Umbilical cord (tissue), 2 donors: ENCODE measurements around the gene DYNC1I1. TPM values are rescaled to one million over a fixed set of nuclear protein-coding genes. Genes with fewer than 3 reads are reported as not detected.

Experiments
- DNase-seq: peaks from one replicate; pipeline ENCODE4 v3.0.0-alpha.2; 2015; ENCODE audit warnings: low spot score
- total RNA-seq: library from RNA; depleted of rRNA; stranded (reverse); fragments of >200 nt; gene quantifications from one replicate; pipeline ENCODE4 v1.2.3, GENCODE V29; 2014; ENCODE audit warnings: low replicate concordance; ENCODE audit not compliant: insufficient read depth

The DYNC1I1 gene
- total RNA-seq, 1 donor from 2014 or later: 2.9 TPM

DNA sequence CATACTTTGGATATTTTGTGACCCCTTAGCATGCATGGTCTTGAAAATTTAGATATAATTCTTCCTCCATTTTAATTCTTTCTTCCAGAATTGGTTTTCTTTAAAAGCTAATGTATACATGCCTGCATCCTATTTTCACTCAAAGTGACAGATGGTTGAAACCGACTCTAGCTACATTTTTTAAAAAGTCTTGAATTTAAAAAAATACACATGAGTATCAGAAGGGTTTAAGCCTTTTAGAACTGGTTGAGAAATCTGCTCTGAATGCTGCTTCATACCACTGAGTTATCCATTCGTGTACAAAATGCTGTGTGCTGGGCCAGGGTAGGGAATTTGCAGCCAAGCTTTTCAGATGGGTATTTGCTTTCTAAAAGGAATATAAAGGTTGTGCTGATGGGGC lies 16.5 kb downstream of the DYNC1I1 start:
- no peak for DNase-seq

DNA sequence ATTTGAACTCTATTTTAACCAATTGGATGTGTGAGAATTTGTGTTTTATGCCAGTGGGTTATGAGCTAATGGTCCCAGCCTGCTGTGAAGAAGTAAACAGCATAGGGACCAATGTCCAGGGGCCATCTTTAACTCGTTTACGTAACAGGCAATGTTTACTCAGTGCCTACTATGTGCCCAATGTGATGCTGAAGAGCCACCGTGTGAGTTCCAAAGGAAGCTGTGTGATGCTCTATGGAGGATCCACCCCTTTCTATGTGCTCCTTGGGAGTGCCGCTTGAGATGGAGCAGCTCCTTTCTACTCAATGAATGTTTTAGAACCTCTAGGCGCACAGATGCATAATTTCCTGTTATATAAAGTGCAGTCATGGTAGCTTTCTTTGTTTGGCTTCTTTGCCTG lies 21.3 kb downstream of the DYNC1I1 start:
- DNase-seq: no peak

DNA sequence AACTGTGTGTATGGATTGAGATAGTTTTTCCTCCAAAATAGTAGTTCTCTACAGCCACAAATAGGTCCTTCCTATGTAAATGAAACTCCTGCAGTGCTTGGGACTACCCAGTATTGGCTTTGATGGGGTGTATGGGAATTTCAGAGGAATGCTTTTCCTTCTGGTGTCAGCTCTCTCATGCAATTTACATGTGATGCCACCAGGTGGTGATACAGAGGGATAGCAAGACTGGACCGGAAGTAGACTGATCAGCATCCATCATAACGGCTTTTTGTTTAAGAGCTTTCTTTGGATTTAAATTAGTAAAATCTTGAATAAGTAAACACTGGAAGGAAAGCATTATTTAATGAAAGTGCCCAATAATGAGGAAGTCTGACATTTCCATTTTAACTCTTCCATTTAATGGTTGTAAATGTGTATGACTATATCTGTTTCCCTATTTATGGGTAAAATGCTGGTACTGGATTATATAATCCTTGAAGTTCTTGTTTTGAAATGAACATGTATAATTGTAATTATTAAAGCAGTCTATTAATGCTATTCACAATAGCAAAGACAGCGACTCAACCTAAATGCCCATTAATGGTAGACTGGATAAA lies 22.7 kb downstream of the DYNC1I1 start:
- DNase-seq: no peak

DNA sequence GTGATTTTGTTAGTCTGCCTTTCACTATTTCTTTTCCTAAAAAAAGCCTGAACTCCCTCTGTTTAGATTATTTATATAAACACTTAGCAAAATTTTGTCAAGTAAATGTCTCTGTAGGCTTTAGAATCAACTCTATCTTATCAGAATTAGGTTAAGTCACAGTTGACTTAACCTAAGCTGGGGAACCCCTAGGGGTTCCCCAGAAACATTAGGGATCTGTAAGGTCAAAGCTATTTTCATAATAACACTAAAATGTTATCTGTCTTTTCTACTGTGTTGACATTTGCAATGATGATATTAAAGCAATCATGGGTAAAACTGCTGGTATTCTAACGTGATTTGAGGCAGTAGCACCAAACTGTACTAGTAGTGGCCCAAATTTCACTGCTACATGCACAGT lies 24.3 kb downstream of the DYNC1I1 start:
- no peak for DNase-seq

- peak; percentile 22 for DNase-seq
These were observed 26.1 kb downstream of the DYNC1I1 start for GRCh38 chr7:95798401-95798930.

DNA sequence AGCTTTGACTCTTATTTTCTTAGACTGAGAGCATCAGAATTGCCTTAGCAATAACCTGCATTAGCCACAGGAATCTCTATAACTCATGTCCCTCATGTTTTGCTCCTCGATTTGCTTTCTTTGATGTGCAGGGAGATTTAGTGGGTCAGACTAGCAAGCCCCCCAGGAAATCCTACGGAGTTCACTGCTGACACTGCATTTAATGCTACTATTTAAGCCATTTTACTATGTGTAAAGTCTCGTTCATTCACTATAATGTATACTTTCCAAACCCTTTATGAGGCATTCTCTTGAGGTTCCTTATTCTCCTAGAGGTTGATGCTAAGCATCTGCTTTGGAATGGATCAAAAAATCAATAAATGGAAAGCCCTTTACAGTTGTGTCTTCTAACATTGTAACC lies 28.4 kb downstream of the DYNC1I1 start:
- DNase-seq: no peak

DNA sequence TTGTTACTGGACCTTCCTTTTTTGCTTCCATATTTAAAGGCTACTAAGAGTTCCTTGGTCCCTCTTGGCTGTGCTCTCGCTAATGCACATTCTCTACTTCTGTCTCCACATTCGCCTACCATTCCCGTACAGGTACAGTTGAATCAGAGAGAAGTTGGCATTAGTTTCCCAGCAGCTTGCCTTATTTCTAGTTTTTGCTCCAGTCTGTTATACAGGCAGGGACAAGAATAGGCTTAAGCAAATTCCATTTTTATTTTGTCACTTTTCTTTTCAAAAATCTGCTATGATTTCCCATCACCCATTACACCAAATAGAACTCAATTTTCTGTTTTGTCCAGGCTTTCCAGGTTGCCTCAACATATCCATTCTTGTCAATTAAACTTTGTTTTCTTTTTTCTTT lies 29.9 kb downstream of the DYNC1I1 start:
- no peak for DNase-seq

GRCh38 chr7:95804052-95804451 lies 31.7 kb downstream of the DYNC1I1 start:
- no peak for DNase-seq

GRCh38 chr7:95805909-95806308 lies 33.6 kb downstream of the DYNC1I1 start:
- no peak for DNase-seq

GRCh38 chr7:95808396-95808795 lies 36.0 kb downstream of the DYNC1I1 start:
- no peak for DNase-seq

DNA sequence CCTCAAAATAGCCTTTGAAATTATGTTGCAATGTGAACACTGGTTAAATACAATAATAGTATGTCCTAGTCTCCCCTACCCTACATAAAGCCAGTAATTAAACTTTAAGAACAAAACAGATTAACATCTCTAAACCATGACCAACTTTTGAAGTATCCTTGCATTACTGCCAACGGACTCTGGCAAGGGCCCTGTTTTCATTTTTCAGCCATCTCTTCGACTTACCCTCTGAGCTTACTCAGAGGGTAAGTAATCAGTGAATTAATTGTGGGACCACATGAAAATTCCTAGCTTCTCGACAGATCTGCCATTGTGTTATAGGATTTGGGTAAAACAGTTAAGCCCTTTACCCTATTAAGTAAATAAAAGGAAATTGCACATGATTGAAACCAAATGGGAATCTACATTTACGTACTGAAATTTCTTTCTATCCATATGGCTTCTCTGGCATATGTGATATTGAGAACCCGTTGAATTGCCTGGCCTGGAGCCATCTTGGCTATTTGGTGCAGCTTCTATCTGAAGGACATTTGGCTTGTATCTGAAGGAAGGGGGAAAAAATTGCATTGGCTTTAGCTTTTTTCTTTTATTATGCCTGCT lies 39.6 kb downstream of the DYNC1I1 start:
- no peak for DNase-seq

GRCh38 chr7:95814721-95815120 lies 42.4 kb downstream of the DYNC1I1 start:
- DNase-seq: no peak

DNA sequence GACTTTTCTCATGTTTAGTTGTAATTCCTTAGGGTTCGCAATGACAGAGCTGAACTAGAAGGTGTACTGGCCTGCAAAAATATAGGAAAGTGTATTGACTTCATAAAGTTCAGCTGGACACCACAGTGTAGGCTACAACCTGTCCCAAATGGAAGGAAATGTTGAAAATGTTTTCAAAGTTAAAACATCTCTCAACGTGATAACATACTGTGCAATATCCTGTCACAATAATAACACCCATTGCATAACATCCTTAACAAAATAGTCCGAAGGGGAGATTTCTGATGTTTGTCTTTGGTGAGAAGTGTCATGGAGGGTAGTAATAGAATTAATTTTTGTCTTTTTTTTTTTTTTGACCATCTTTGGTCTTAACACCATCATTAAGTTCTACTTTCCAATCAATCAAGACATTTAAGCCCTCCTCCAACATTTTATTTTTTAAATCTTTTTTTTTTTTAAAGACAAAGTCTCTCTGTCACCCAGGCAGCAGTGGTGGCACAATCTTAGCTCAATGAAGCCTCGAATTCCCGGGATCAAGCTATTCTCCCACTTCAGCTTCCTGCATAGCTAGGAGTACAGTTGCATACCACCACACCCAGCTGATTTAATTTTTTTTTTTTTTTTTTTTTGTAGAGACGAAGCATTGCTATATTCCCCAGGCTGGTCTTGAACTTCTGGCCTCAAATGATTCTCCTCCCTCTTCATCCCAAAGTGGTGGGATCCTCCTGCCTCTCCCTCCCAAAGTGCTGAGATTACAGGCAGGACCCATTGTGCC lies 45.7 kb downstream of the DYNC1I1 start:
- DNase-seq: no peak

- no peak for DNase-seq
These were observed 48.4 kb downstream of the DYNC1I1 start for GRCh38 chr7:95820778-95821177.

DNA sequence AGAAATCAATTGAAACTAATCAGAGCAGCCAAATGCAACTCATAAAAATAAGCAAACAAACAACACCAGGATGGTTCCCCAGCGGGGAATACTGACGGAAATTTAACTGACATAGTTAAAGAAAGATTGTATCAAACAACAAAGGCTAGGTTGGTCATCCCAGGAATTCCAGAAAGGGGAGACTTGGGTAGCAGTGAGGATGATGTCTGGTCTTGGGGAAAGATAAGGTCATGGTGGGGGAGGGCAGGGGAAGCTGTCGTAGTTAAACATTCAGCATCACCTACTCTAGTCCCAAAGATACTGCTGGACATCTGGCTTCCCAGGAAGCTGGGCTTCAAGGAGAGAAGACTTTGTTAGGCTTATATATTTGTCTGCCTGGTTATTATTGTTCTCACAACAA lies 50.4 kb downstream of the DYNC1I1 start:
- DNase-seq: no peak

DNA sequence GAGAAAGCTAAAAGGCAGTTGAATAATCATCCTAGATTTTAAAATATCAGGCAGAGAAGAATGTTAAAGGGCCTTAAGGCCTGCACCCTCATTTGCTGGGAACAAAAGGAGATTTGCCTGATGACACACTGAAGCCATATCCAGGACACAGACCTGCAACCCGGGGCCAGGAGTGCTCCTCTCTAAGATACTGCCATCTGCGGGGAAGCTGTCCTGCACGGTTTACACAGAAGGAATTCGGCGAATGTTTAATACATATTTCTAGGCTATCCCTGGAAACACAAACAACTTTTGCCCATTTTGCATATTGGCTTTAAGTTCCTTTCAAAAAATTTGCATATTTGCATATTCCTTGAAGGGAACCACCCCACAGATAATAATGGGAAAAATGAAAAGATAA lies 52.3 kb downstream of the DYNC1I1 start:
- no peak for DNase-seq

DNA sequence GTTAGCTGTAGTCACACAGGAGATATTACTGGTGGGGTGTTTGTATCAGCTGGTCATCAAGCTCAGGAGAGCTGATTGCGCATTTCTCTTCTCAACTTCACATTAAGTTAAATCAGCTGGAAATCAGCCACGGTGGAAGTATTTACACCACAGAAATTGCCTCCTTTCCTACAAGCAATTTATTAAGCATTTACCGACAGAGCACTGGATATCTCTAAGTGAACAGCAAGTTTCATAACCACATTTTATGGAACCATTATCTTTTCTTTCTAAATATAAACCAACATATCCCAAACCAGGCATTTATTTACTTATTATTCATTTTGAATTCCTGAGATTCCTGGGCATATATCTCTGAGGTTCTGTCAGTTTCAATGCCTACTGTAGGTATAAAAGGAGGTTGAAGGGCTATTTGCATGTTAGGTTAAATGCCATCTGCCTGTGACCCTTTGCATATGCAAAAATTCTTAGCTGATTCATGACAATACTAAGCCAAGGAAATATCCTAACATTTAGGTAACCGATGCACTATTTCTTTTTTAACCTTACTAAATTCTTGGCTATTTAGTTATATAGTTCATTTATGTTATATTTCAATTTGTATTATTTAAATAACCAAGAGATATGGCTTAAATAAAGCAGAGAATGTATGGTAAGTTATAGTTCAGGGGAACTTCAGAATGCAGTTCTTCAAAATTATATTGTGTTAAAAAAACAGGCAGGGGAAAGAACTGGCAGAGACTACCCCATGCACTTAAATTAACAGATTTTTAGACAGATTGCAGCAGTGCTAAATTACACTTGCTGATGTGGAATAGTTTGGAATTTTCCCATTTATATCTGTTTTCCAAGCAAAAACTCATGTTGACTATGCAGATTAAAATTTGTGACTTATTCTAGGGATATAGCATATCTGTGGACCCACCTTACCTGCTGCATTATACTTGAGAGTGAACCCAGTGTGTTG lies 56.8 kb downstream of the DYNC1I1 start:
- no peak for DNase-seq

DNA sequence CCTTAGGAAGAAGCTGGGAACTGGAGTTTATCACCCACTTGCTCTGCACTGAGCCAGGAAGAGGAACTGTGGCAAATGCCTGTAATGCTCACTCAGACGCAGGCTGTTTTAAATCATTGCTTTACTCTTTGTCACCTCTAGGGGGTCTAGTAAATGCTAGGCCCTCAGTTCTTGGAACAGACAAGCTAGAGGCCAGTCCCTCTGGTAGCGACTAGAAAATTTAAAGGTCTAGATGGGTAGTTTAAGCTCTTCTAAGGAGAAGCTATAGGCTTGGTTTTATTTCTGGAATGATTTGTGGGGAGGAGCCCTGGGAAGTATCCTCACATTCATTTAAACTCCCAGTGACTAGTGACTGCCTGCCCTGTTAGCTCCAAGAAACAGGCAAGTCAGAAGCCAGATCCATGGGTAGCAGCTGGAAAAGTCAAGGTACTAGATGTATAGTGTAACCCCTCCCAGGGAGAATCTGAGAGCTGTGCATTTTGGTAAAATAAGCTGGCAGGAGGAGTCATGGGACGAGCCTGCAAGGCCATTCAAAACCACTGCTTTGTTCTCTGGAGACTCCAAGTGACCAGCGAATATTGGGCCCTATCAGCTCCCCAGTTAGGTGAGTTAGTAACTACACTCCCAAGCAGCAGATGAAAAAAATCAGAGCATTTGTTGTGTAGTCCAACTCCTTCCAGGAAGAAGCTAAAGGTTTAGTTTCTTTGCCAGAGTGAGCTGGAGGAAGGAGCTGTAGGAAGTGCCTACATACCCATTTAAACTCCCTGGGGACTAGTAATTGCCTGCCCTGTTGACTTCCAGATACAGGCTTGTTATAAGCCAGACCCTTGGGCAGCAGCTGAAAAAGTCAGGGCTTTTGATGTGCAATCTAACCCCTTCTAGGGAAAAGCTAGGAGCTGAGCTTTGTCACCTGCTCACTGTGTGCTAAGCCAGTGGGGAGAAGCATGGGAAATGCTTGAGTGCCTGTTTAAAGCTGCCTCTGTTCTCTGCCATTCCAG lies 68.9 kb downstream of the DYNC1I1 start:
- peak; percentile 14 for DNase-seq

DNA sequence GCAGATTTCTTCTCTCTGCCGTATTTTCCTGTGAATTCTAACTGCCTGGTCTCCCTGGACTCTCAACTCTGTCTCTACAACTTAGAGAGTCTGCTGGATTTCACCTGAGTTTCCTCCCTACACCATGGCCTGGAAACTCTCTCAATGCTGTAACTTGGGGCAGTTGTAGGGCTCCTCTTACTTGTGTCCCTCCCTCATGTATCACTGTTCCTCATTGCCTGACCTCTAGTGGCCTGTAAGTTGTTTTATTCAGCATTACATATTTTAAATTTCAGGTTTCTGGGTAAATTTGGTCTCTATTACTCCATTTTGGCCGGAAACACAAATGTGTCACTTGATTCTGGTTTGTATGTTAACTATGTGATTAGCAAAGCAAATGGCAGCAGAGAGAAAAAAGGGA lies 70.9 kb downstream of the DYNC1I1 start:
- DNase-seq: no peak

DNA sequence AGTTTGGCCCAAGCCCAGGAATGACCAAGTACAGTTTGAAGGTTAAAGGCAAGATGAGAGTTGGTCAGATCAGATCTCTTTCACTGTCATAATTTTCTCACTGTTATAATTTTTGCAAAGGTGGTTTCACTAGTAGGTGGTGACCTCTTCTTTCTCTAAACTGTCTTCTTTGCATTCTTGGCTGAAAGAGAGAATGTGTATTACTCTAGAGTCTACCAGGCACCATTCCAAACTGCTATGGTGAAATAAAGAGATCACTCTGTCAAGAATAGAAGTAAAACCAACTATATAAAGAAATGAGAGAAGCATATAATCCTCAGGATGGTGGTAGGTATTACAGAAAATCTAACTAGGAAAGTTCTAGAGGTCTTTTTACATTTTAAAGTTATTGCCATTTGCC lies 72.7 kb downstream of the DYNC1I1 start:
- DNase-seq: peak; percentile 16
